Upper lobe of right lung (tissue), 1 donor: ENCODE measurements around the gene SEPHS2. TPM values are rescaled to one million over a fixed set of nuclear protein-coding genes. Genes with fewer than 3 reads are reported as not detected.

Experiments used
- ATAC-seq: fragments of 200-7000 bp; cut with Tn5 transposase; one replicate; pipeline ENCODE4 v1.9.1; 2020; ENCODE audit warnings: mild to moderate bottlenecking, moderate library complexity
- DNase-seq: peaks from one replicate; pipeline ENCODE4 v3.0.0-alpha.2; 2020
- H3K27ac ChIP-seq: fragments of 200-600 bp; one replicate; pipeline ENCODE4 v1.8.0; 2022
- H3K27me3 ChIP-seq: fragments of 200-600 bp; one replicate; pipeline ENCODE4 v1.8.0; 2022; ENCODE audit warnings: mild to moderate bottlenecking
- H3K36me3 ChIP-seq: fragments of 200-600 bp; one replicate; pipeline ENCODE4 v1.8.0; 2022
- H3K4me1 ChIP-seq: fragments of 200-600 bp; one replicate; pipeline ENCODE4 v1.8.0; 2022
- H3K4me3 ChIP-seq: fragments of 200-600 bp; one replicate; pipeline ENCODE4 v1.8.0; 2022; ENCODE audit warnings: mild to moderate bottlenecking
- H3K9me3 ChIP-seq: fragments of 200-600 bp; one replicate; pipeline ENCODE4 v1.8.0; 2022
- CTCF ChIP-seq: fragments of 200-600 bp; IDR thresholded peaks from one replicate; pipeline ENCODE4 v1.8.0; 2022; ENCODE audit warnings: antibody characterized with exemption
- intact Hi-C: fragments of 100-400 bp; cut with DNase I; formaldehyde crosslinking; loops from one replicate; pipeline ENCODE4 v1.11.0; 2022
- total RNA-seq: library from RNA; stranded (reverse); fragmentation: NEBNext Ultra II Directional; extraction: Animal tissue kit (Norgen Biotek cat#: 25700); gene quantifications from one replicate; pipeline ENCODE4 v1.2.1, GENCODE V29; 2021
- donor health status: DM: no; HTN: yes; CAD: no; lungs with severe emphysema.

SEPHS2 gene
- total RNA-seq, 1 donor from 2014 or later = 54.9 TPM

GRCh38 chr16:30443631-30444030 is 2.0 kb downstream of the SEPHS2 start:
- intact Hi-C loops = no loop called here
- no peak for TF ChIP-seq CTCF
- DNase-seq (no peak), ATAC-seq (no peak)
- Histone ChIP-seq H3K36me3 (peaks cover 11% of the 10 kb centered on the region), H3K27me3 (no peaks in the 10 kb centered on the region), H3K4me1 (peaks cover 22% of the 10 kb centered on the region), H3K4me3 (no peak overlapping the region), H3K27ac (no peak overlapping the region), H3K9me3 (no peaks in the 10 kb centered on the region)

- H3K27me3 ChIP-seq = no peaks in the 10 kb centered on the region
- no peak for DNase-seq
- intact Hi-C loops = no loop called here
These were observed 5.8 kb downstream of the SEPHS2 start for GRCh38 chr16:30439720-30440348.

GRCh38 chr16:30438835-30439234 is 6.8 kb downstream of the SEPHS2 start:
- Histone ChIP-seq H3K9me3 (no peaks in the 10 kb centered on the region), H3K36me3 (peaks cover 9% of the 10 kb centered on the region), H3K27me3 (no peaks in the 10 kb centered on the region), H3K4me3 (no peak overlapping the region), H3K27ac (no peak overlapping the region), H3K4me1 (peaks cover 7% of the 10 kb centered on the region)
- DNase-seq = no peak
- intact Hi-C loops = no loop called here
- no peak for TF ChIP-seq CTCF
- ATAC-seq = no peak

More at GRCh38 chr16:30439720-30440348, 5.8 kb downstream of the SEPHS2 start:
- H3K4me1 ChIP-seq = peaks cover 17% of the 10 kb centered on the region
- TF ChIP-seq CTCF = no peak
- H3K4me3 ChIP-seq = no peak overlapping the region
- ATAC-seq = peak; percentile 46
- no peak overlapping the region for H3K27ac ChIP-seq
- H3K9me3 ChIP-seq = no peaks in the 10 kb centered on the region
- H3K36me3 ChIP-seq = peaks cover 11% of the 10 kb centered on the region

- Histone ChIP-seq H3K4me3 (no peak overlapping the region), H3K9me3 (no peaks in the 10 kb centered on the region), H3K36me3 (no peaks in the 10 kb centered on the region), H3K27me3 (no peaks in the 10 kb centered on the region), H3K4me1 (no peaks in the 10 kb centered on the region), H3K27ac (peak overlapping the region; percentile 17)
- no peak for TF ChIP-seq CTCF
- intact Hi-C loops = no loop called here
- no peak for DNase-seq
- ATAC-seq = peak; percentile 81
These were observed 8.1 kb downstream of the SEPHS2 start for GRCh38 chr16:30437511-30438046.

- intact Hi-C loops = no loop called here
- no peak for TF ChIP-seq CTCF
- Histone ChIP-seq H3K27me3 (no peaks in the 10 kb centered on the region), H3K9me3 (no peaks in the 10 kb centered on the region), H3K36me3 (no peaks in the 10 kb centered on the region), H3K4me1 (peaks cover 7% of the 10 kb centered on the region), H3K27ac (no peak overlapping the region), H3K4me3 (no peak overlapping the region)
- ATAC-seq (no peak), DNase-seq (no peak)
These were observed 10.8 kb downstream of the SEPHS2 start for GRCh38 chr16:30434852-30435251.
